CD4-positive, CD25-positive, alpha-beta regulatory T cell (primary cell): ENCODE results near the gene SPRYD3. TPM values are rescaled to one million over a fixed set of nuclear protein-coding genes. Genes with fewer than 3 reads are reported as not detected.

Source experiments
- ATAC-seq, 2 donors: fragments of 150-1000 bp; cut with Tn5 transposase; one replicate each; pipeline ENCODE4 v1.10.0; 2021; ENCODE audit warnings: low read depth in 2 of 2, moderate number of reproducible peaks in 2 of 2, moderate library complexity in 1 of 2
- DNase-seq, 3 donors: peaks; one replicate each; pipeline versions ENCODE4 v3.0.0 to v3.0.0-alpha.2; 2012 to 2022; ENCODE audit warnings: mixed read lengths in 1 of 3
- H3K27ac ChIP-seq: one replicate; pipeline ENCODE4 v1.7.0; 2013; ENCODE audit warnings: mild to moderate bottlenecking, low read length; ENCODE audit not compliant: insufficient read depth, poor library complexity, severe bottlenecking
- H3K27me3 ChIP-seq: one replicate; pipeline ENCODE4 v1.7.0; 2013; ENCODE audit warnings: low read length; ENCODE audit not compliant: control insufficient read depth, insufficient read depth
- H3K36me3 ChIP-seq: one replicate; pipeline ENCODE4 v1.7.0; 2013; ENCODE audit warnings: mild to moderate bottlenecking, low read length, moderate library complexity; ENCODE audit not compliant: control insufficient read depth, insufficient read depth
- H3K4me1 ChIP-seq: 2 replicates; pipeline ENCODE4 v1.7.0; 2013; ENCODE audit warnings: mild to moderate bottlenecking, low read length; ENCODE audit not compliant: insufficient read depth, control insufficient read depth, poor library complexity, severe bottlenecking
- H3K4me3 ChIP-seq: one replicate; pipeline ENCODE4 v1.7.0; 2013; ENCODE audit warnings: low read depth, mild to moderate bottlenecking, low read length, moderate library complexity
- H3K9me3 ChIP-seq, 2 experiments: 1 replicate in 1 of 2; 2 replicates in 1 of 2; pipeline ENCODE4 v1.7.0; 2013; ENCODE audit warnings: low read length in 2 of 2, mild to moderate bottlenecking in 1 of 2, moderate library complexity in 1 of 2; ENCODE audit not compliant: control insufficient read depth in 2 of 2
- H3K27ac Mint-ChIP-seq, 3 donors: one replicate each; pipeline ENCODE4 v1.8.0; 2020 to 2022; ENCODE audit warnings: mild to moderate bottlenecking in 3 of 3, mixed read lengths in 3 of 3, moderate library complexity in 2 of 3
- H3K27me3 Mint-ChIP-seq: one replicate; pipeline ENCODE4 v1.8.0; 2022; ENCODE audit warnings: mild to moderate bottlenecking, mixed read lengths
- H3K36me3 Mint-ChIP-seq: one replicate; pipeline ENCODE4 v1.8.0; 2020; ENCODE audit warnings: mixed read lengths
- H3K4me1 Mint-ChIP-seq, 4 donors: one replicate each; pipeline ENCODE4 v1.8.0; 2020 to 2022; ENCODE audit warnings: mixed read lengths in 4 of 4, mild to moderate bottlenecking in 1 of 4
- H3K4me3 Mint-ChIP-seq, 4 donors: one replicate each; pipeline ENCODE4 v1.8.0; 2020 to 2022; ENCODE audit warnings: mild to moderate bottlenecking in 4 of 4, mixed read lengths in 4 of 4, moderate library complexity in 3 of 4
- H3K9me3 Mint-ChIP-seq, 7 donors: one replicate each; pipeline ENCODE4 v1.8.0; 2020 to 2022; ENCODE audit warnings: mixed read lengths in 7 of 7, mild to moderate bottlenecking in 3 of 7, moderate library complexity in 2 of 7
- polyA plus RNA-seq, 4 donors: library from polyadenylated mRNA; unstranded; fragments of 300-500 nt; fragmentation: Illumina TruSeq; gene quantifications; one replicate each; pipeline ENCODE4 v1.2.3, GENCODE V29; 2021
- total RNA-seq: library from RNA; stranded (reverse); gene quantifications from one replicate; pipeline ENCODE4 v1.2.3, GENCODE V29; 2022

SPRYD3 gene
- total and polyA plus RNA-seq, 5 donors from 2014 or later = 25.9 to 59.2 (median 43.1) TPM

DNA sequence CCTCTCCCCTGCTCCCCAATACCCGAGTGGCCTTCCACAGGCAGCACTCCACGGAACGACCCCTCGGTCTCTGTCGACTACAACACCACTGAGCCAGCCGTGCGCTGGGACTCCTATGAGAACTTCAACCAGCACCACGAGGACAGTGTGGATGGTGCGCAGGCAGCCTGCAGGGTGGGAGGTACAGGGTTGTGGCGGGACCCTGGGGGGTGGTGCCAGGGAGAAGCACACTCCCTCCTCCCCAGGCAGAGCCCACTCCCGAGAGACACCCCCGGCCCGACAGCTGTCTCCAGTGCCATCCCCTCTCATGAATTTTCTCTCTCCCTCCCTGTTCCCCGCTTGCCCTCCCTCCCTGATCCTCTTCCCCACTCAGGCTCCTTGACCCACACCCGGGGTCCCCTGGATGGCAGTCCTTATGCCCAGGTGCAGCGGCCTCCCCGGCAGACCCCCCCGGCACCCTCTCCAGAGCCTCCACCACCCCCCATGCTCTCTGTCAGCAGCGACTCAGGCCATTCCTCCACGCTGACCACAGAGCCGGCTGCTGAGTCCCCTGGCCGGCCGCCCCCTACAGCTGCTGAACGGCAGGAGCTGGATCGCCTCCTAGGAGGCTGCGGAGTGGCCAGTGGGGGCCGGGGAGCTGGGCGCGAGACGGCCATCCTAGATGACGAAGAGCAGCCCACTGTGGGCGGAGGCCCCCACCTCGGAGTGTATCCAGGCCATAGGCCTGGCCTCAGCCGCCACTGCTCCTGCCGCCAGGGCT is 20.3 kb downstream of the SPRYD3 start:
- no peaks in the 10 kb centered on the region for H3K27me3 ChIP-seq
- no peak for DNase-seq
- no peaks in the 10 kb centered on the region for H3K9me3 ChIP-seq
- peaks cover 0 to 7% (median 2%) of the 10 kb centered on the region in 4 donors for H3K4me1 Mint-ChIP-seq
- no peaks in the 10 kb centered on the region for H3K9me3 Mint-ChIP-seq
- H3K27me3 Mint-ChIP-seq = peaks cover 4% of the 10 kb centered on the region
- H3K27ac Mint-ChIP-seq = no peak overlapping the region
- ATAC-seq = no peak
- no peaks in the 10 kb centered on the region for H3K36me3 ChIP-seq
- peaks cover 10% of the 10 kb centered on the region for H3K4me1 ChIP-seq
- no peak overlapping the region for H3K4me3 ChIP-seq
- H3K36me3 Mint-ChIP-seq = no peaks in the 10 kb centered on the region
- H3K4me3 Mint-ChIP-seq = no peak overlapping the region
- H3K27ac ChIP-seq = no peak overlapping the region

- DNase-seq (no peak), ATAC-seq (no peak)
- peaks cover 17% of the 10 kb centered on the region for H3K4me1 ChIP-seq
- no peaks in the 10 kb centered on the region for H3K27me3 ChIP-seq
- no peaks in the 10 kb centered on the region for H3K9me3 ChIP-seq
- Mint-ChIP-seq H3K36me3 (no peaks in the 10 kb centered on the region), H3K4me3 (peak overlapping the region in 2 of 4 donors; percentile 38 to 74), H3K27me3 (peaks cover 4% of the 10 kb centered on the region), H3K9me3 (no peaks in the 10 kb centered on the region), H3K4me1 (peaks cover 0 to 11% (median 2%) of the 10 kb centered on the region in 4 donors), H3K27ac (no peak overlapping the region)
- H3K27ac ChIP-seq = no peak overlapping the region
- no peaks in the 10 kb centered on the region for H3K36me3 ChIP-seq
- no peak overlapping the region for H3K4me3 ChIP-seq
Observed at GRCh38 chr12:53057816-53058500, 21.2 kb downstream of the SPRYD3 start.

DNA sequence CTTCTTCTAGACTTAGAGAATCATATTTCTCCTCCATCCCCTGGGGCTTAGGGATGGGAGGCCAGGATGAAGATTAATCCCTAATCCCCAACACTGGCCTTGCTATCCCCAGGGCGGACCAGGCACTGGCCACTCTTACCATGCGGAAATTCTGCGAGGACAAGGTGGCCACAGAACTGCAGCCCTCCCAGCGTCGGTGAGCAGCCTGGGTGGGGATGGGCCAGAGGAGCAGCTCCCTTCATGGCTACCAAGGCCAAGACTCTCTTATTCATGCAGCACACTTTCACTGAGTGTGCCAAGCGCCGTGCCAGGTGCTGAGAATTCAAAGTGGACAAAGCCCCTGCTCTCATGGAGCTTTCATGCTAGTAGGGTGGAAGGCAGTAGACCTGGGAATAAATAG is 22.3 kb downstream of the SPRYD3 start:
- peaks cover 0 to 11% (median 2%) of the 10 kb centered on the region in 4 donors for H3K4me1 Mint-ChIP-seq
- DNase-seq (no peak), ATAC-seq (no peak)
- peak overlapping the region in 1 of 3 donors; percentile 37 for H3K27ac Mint-ChIP-seq
- no peaks in the 10 kb centered on the region for H3K9me3 Mint-ChIP-seq
- no peaks in the 10 kb centered on the region for H3K36me3 Mint-ChIP-seq
- no peak overlapping the region for H3K27ac ChIP-seq
- H3K9me3 ChIP-seq = no peaks in the 10 kb centered on the region
- H3K27me3 ChIP-seq = no peaks in the 10 kb centered on the region
- H3K4me1 ChIP-seq = peaks cover 17% of the 10 kb centered on the region
- no peaks in the 10 kb centered on the region for H3K36me3 ChIP-seq
- peaks cover 4% of the 10 kb centered on the region for H3K27me3 Mint-ChIP-seq
- H3K4me3 Mint-ChIP-seq = peak overlapping the region in 2 of 4 donors; percentile 32 to 74
- no peak overlapping the region for H3K4me3 ChIP-seq

DNA sequence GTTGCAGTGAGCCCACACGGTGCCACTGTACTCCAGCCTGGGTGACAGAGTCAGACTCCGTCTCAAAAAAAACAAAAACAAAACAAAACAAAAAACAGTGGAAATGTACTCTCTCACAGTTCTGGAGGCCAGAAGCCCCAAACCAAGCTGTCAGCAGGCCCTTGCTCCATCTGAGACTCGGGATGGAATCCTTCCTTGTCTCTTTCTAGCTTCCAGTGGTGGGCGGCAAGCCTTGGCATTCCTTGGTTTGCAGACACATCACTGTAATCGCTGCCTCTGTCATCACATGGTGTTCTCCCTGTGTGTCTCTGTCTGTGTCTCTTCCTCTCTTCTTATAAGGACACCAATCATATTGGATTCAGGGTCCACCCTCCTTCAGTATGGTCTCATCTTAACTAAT is 22.9 kb downstream of the SPRYD3 start:
- H3K27me3 ChIP-seq = no peaks in the 10 kb centered on the region
- Mint-ChIP-seq H3K27me3 (peaks cover 4% of the 10 kb centered on the region), H3K4me3 (peak overlapping the region in 2 of 4 donors; percentile 32 to 69), H3K4me1 (peaks cover 0 to 11% (median 3%) of the 10 kb centered on the region in 4 donors), H3K27ac (no peak overlapping the region), H3K9me3 (no peaks in the 10 kb centered on the region), H3K36me3 (no peaks in the 10 kb centered on the region)
- no peak for DNase-seq
- no peaks in the 10 kb centered on the region for H3K9me3 ChIP-seq
- no peak overlapping the region for H3K4me3 ChIP-seq
- H3K4me1 ChIP-seq = peaks cover 17% of the 10 kb centered on the region
- ATAC-seq = no peak
- H3K27ac ChIP-seq = no peak overlapping the region
- H3K36me3 ChIP-seq = no peaks in the 10 kb centered on the region

DNA sequence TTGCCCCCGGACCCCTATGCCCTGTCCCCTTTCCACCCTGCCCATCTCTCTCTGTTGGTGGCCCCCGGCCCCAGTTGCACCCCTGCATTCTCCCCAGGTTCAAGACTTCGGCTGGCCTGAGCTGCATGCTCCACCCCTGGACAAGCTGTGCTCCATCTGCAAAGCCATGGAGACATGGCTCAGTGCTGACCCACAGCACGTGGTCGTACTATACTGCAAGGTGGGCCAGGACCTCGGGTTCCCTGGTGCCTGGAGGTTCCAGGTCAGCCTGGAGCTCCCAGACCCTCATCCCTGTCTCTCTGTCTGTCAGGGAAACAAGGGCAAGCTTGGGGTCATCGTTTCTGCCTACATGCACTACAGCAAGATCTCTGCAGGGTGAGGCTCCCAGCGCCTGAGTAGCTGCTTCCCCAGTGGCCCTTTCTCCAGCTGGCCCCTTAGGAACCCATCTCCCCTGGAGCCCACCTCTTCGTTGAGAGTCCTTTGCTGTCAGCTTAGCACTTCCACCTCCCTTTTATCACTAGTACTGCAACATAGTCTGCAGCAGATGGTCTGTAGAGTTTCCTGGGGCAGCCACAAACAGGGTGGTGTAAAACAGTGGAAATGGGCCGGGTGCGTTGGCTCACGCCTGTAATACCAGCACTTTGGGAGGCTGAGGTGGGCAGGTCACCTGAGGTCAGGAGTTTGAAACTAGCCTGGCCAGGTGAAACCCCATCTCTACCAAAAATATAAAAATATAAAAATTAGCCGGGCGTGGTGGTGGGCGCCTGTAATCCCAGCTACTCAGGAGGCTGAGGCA is 23.5 kb downstream of the SPRYD3 start:
- Mint-ChIP-seq H3K27me3 (peaks cover 4% of the 10 kb centered on the region), H3K36me3 (no peaks in the 10 kb centered on the region), H3K4me3 (peak overlapping the region; percentile 48 to 67 (median 61)), H3K9me3 (no peaks in the 10 kb centered on the region), H3K4me1 (peaks cover 0 to 11% (median 5%) of the 10 kb centered on the region in 4 donors), H3K27ac (peak overlapping the region in 2 of 3 donors; percentile 2 to 36)
- H3K36me3 ChIP-seq = no peaks in the 10 kb centered on the region
- no peak for DNase-seq
- no peaks in the 10 kb centered on the region for H3K27me3 ChIP-seq
- H3K27ac ChIP-seq = no peak overlapping the region
- no peaks in the 10 kb centered on the region for H3K9me3 ChIP-seq
- no peak for ATAC-seq
- H3K4me3 ChIP-seq = no peak overlapping the region
- peaks cover 17% of the 10 kb centered on the region for H3K4me1 ChIP-seq

DNA sequence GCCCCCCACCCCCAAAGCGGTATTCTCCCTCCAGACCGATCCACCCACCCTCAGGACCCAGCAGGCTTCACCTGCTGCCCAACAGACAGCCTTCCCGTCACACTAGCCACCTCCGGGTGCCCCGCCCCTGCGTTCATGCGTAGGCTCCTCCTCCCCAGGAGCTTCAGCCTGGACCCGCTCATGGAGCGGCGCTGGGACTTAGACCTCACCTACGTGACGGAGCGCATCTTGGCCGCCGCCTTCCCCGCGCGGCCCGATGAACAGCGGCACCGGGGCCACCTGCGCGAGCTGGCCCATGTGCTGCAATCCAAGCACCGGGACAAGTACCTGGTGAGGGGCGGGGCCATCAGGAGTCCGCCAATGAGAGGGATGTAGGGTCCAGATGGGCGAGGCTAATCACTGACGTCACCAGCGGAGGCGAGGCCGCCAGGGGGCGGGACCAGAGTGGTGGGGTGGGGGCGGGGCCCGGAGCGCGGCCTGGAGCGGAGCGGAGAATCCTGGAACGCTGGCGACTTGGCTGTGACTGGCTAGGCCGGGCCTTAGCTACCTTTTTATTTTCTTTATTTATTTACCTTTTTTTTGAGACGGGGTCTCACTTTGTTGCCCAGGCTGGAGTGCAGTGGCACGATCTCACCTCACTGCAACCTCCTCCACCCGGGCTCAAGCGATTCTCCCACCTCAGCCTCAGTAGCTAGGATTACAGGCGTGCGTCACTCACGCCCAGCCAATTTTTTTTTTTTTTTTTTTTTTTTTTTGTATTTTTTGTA is 24.9 kb downstream of the SPRYD3 start:
- peak overlapping the region in 2 of 3 donors; percentile 95 to 96 for H3K27ac Mint-ChIP-seq
- peaks cover 4% of the 10 kb centered on the region for H3K27me3 Mint-ChIP-seq
- Histone ChIP-seq H3K4me3 (peak overlapping the region; percentile 40), H3K27ac (peak overlapping the region; percentile 62), H3K4me1 (peaks cover 17% of the 10 kb centered on the region), H3K9me3 (no peaks in the 10 kb centered on the region), H3K27me3 (no peaks in the 10 kb centered on the region), H3K36me3 (no peaks in the 10 kb centered on the region)
- DNase-seq (peak; percentile 91 to 94 (median 93)), ATAC-seq (peak; percentile 91 to 93)
- no peaks in the 10 kb centered on the region for H3K9me3 Mint-ChIP-seq
- peaks cover 0 to 13% (median 6%) of the 10 kb centered on the region in 4 donors for H3K4me1 Mint-ChIP-seq
- H3K36me3 Mint-ChIP-seq = no peaks in the 10 kb centered on the region
- H3K4me3 Mint-ChIP-seq = peak overlapping the region; percentile 88 to 95 (median 89)
